Glutamatergic neuron (in vitro differentiated cells): ENCODE measurements around the gene ASB13. TPM values are rescaled to one million over a fixed set of nuclear protein-coding genes. Genes with fewer than 3 reads are reported as not detected.

Experiments used
- DNase-seq: peaks from one replicate; pipeline ENCODE4 v3.0.0; 2022
- H3K27ac Mint-ChIP-seq: one replicate; pipeline ENCODE4 v1.8.0; 2020; ENCODE audit warnings: mild to moderate bottlenecking, mixed read lengths, inconsistent platforms; ENCODE audit not compliant: unreplicated experiment
- H3K27me3 Mint-ChIP-seq: one replicate; pipeline ENCODE4 v1.8.0; 2020; ENCODE audit warnings: mild to moderate bottlenecking, moderate library complexity, mixed read lengths, inconsistent platforms; ENCODE audit not compliant: unreplicated experiment
- H3K36me3 Mint-ChIP-seq: one replicate; pipeline ENCODE4 v1.8.0; 2020; ENCODE audit warnings: mild to moderate bottlenecking, mixed read lengths, inconsistent platforms; ENCODE audit not compliant: unreplicated experiment
- H3K4me1 Mint-ChIP-seq: one replicate; pipeline ENCODE4 v1.8.0; 2020; ENCODE audit warnings: mild to moderate bottlenecking, low read depth, mixed read lengths, inconsistent platforms; ENCODE audit not compliant: unreplicated experiment
- H3K4me3 Mint-ChIP-seq: one replicate; pipeline ENCODE4 v1.8.0; 2020; ENCODE audit warnings: mild to moderate bottlenecking, mixed read lengths, inconsistent platforms; ENCODE audit not compliant: unreplicated experiment
- H3K9me3 Mint-ChIP-seq: one replicate; pipeline ENCODE4 v1.8.0; 2020; ENCODE audit warnings: mild to moderate bottlenecking, moderate library complexity, mixed read lengths, inconsistent platforms; ENCODE audit not compliant: unreplicated experiment
- CTCF ChIP-seq: fragments of 200-600 bp; sonication (generic); IDR thresholded peaks from one replicate; pipeline ENCODE4 v1.5.0; 2021; ENCODE audit not compliant: partially characterized antibody, unreplicated experiment
- total RNA-seq: library from RNA; stranded (reverse); fragmentation: NEBNext Ultra II Directional; extraction: Animal tissue kit (Norgen Biotek cat#: 25700); gene quantifications from one replicate; pipeline ENCODE4 v1.2.1, GENCODE V29; 2021; ENCODE audit not compliant: unreplicated experiment

The ASB13 gene
- total RNA-seq, 1 donor from 2014 or later: 13.9 TPM

- no peak for DNase-seq
- no peaks in the 10 kb centered on the region for H3K36me3 Mint-ChIP-seq
- H3K27ac Mint-ChIP-seq: no peak overlapping the region
- H3K9me3 Mint-ChIP-seq: peaks cover 2% of the 10 kb centered on the region
- peaks cover 15% of the 10 kb centered on the region for H3K27me3 Mint-ChIP-seq
- no peak for TF ChIP-seq CTCF
- H3K4me1 Mint-ChIP-seq: peaks cover 3% of the 10 kb centered on the region
- no peak overlapping the region for H3K4me3 Mint-ChIP-seq
These were observed 12.1 kb downstream of the ASB13 start for GRCh38 chr10:5654218-5654755.

- Mint-ChIP-seq H3K27ac (no peak overlapping the region), H3K4me3 (no peak overlapping the region), H3K27me3 (peaks cover 12% of the 10 kb centered on the region), H3K36me3 (no peaks in the 10 kb centered on the region), H3K9me3 (peaks cover 2% of the 10 kb centered on the region), H3K4me1 (no peaks in the 10 kb centered on the region)
- no peak for TF ChIP-seq CTCF
- DNase-seq: no peak
These were observed 13.6 kb downstream of the ASB13 start for GRCh38 chr10:5652746-5653145.

- Mint-ChIP-seq H3K4me1 (no peaks in the 10 kb centered on the region), H3K27me3 (peaks cover 12% of the 10 kb centered on the region), H3K4me3 (no peak overlapping the region), H3K9me3 (peaks cover 2% of the 10 kb centered on the region), H3K27ac (no peak overlapping the region), H3K36me3 (no peaks in the 10 kb centered on the region)
- TF ChIP-seq CTCF: no peak
- DNase-seq: no peak
These were observed 15.0 kb downstream of the ASB13 start for GRCh38 chr10:5651388-5651764.

GRCh38 chr10:5650664-5651387 is 15.6 kb downstream of the ASB13 start:
- TF ChIP-seq CTCF: no peak
- Mint-ChIP-seq H3K27me3 (peaks cover 12% of the 10 kb centered on the region), H3K4me1 (no peaks in the 10 kb centered on the region), H3K9me3 (peaks cover 2% of the 10 kb centered on the region), H3K4me3 (no peak overlapping the region), H3K36me3 (no peaks in the 10 kb centered on the region), H3K27ac (no peak overlapping the region)
- DNase-seq: no peak

- Mint-ChIP-seq H3K27me3 (peaks cover 11% of the 10 kb centered on the region), H3K4me3 (no peak overlapping the region), H3K27ac (no peak overlapping the region), H3K36me3 (no peaks in the 10 kb centered on the region), H3K4me1 (peaks cover 5% of the 10 kb centered on the region), H3K9me3 (peaks cover 2% of the 10 kb centered on the region)
- TF ChIP-seq CTCF: no peak
- no peak for DNase-seq
These were observed 16.6 kb downstream of the ASB13 start for GRCh38 chr10:5649746-5650145.
